WTC11 (cell line): ENCODE results near the gene KLRF1. TPM values are rescaled to one million over a fixed set of nuclear protein-coding genes. Genes with fewer than 3 reads are reported as not detected.

Source experiments
- ATAC-seq: fragments of 200-7000 bp; cut with Tn5 transposase; 2 replicates; pipeline ENCODE4 v1.10.0; 2021; ENCODE audit warnings: mild to moderate bottlenecking, moderate library complexity
- CTCF ChIA-PET: fragments of 300-600 bp; sonication (Branson Sonifier 250); formaldehyde crosslinking; loops from one replicate; lab custom pipeline; 2021; ENCODE audit warnings: antibody characterized with exemption; lab: Charles Lee
- POLR2A ChIA-PET: fragments of 350-600 bp; sonication (Branson Sonifier 250); formaldehyde crosslinking; loops from one replicate; lab custom pipeline; 2021; ENCODE audit warnings: antibody characterized with exemption; lab: Charles Lee
- DNase-seq: peaks from one replicate; pipeline ENCODE4 v3.0.0; 2021; ENCODE audit warnings: low spot score
- H3K27ac Mint-ChIP-seq: 2 replicates; pipeline ENCODE4 v1.8.0; 2021; ENCODE audit warnings: mixed read lengths
- H3K27me3 Mint-ChIP-seq: 2 replicates; pipeline ENCODE4 v1.8.0; 2021; ENCODE audit warnings: low read depth, mild to moderate bottlenecking, moderate library complexity, mixed read lengths
- H3K36me3 Mint-ChIP-seq: 2 replicates; pipeline ENCODE4 v1.8.0; 2021; ENCODE audit warnings: mixed read lengths
- H3K4me1 Mint-ChIP-seq: 2 replicates; pipeline ENCODE4 v1.8.0; 2022; ENCODE audit warnings: mixed read lengths
- H3K4me3 Mint-ChIP-seq: 2 replicates; pipeline ENCODE4 v1.8.0; 2021; ENCODE audit warnings: mild to moderate bottlenecking, moderate library complexity, mixed read lengths
- H3K9me3 Mint-ChIP-seq: 2 replicates; pipeline ENCODE4 v1.8.0; 2021; ENCODE audit warnings: mixed read lengths
- CBFB ChIP-seq: sonication (generic); formaldehyde crosslinking; IDR thresholded peaks from 2 replicates; pipeline ENCODE4 v1.8.1; 2022; ENCODE audit warnings: mild to moderate bottlenecking, low read depth, missing genetic modification reagents
- EMX1 ChIP-seq: fragments of 250-450 bp; sonication (Bioruptor Pico); IDR thresholded peaks from 2 replicates; pipeline ENCODE4 v1.8.0; 2021; ENCODE audit warnings: mild to moderate bottlenecking
- FOXP1 ChIP-seq: sonication (generic); formaldehyde crosslinking; IDR thresholded peaks from 2 replicates; pipeline ENCODE4 v1.8.0; 2022; ENCODE audit warnings: missing genetic modification reagents, mild to moderate bottlenecking, moderate library complexity, borderline replicate concordance
- IRF2 ChIP-seq: sonication (generic); formaldehyde crosslinking; IDR thresholded peaks from 2 replicates; pipeline ENCODE4 v1.8.0; 2022; ENCODE audit warnings: low read depth, missing genetic modification reagents, borderline replicate concordance
- JAZF1 ChIP-seq: fragments of 250-450 bp; sonication (Bioruptor Pico); IDR thresholded peaks from 2 replicates; pipeline ENCODE4 v1.9.0; 2021; ENCODE audit warnings: moderate library complexity, mild to moderate bottlenecking, inconsistent platforms
- MXD4 ChIP-seq: fragments of 250-450 bp; sonication (Bioruptor Pico); IDR thresholded peaks from 2 replicates; pipeline ENCODE4 v1.8.0; 2021; ENCODE audit warnings: mild to moderate bottlenecking, moderate library complexity, borderline replicate concordance
- MYBL2 ChIP-seq: sonication (generic); formaldehyde crosslinking; IDR thresholded peaks from 2 replicates; pipeline ENCODE4 v1.8.1; 2023; ENCODE audit warnings: mild to moderate bottlenecking, moderate library complexity, missing genetic modification reagents
- NFYB ChIP-seq: sonication (generic); formaldehyde crosslinking; conservative IDR thresholded peaks from 2 replicates; pipeline ENCODE4 v1.8.0; 2022; ENCODE audit warnings: low read depth, missing genetic modification reagents
- NR3C1 ChIP-seq: sonication (generic); formaldehyde crosslinking; conservative IDR thresholded peaks from 2 replicates; pipeline ENCODE4 v1.8.1; 2023; ENCODE audit warnings: low read depth, mild to moderate bottlenecking, missing genetic modification reagents
- OVOL2 ChIP-seq: fragments of 250-450 bp; sonication (Bioruptor Pico); IDR thresholded peaks from 2 replicates; pipeline ENCODE4 v1.9.0; 2021; ENCODE audit warnings: mild to moderate bottlenecking, borderline replicate concordance
- RORB ChIP-seq: fragments of 250-450 bp; sonication (Bioruptor Pico); IDR thresholded peaks from 2 replicates; pipeline ENCODE4 v1.9.0; 2021; ENCODE audit warnings: mild to moderate bottlenecking
- SP1 ChIP-seq: sonication (generic); formaldehyde crosslinking; conservative IDR thresholded peaks from 2 replicates; pipeline ENCODE4 v1.8.1; 2022; ENCODE audit warnings: missing genetic modification reagents
- TEAD1 ChIP-seq: sonication (generic); formaldehyde crosslinking; IDR thresholded peaks from 2 replicates; pipeline ENCODE4 v1.8.0; 2022; ENCODE audit warnings: mild to moderate bottlenecking, missing genetic modification reagents
- ZBTB21 ChIP-seq: sonication (generic); formaldehyde crosslinking; IDR thresholded peaks from 2 replicates; pipeline ENCODE4 v1.8.1; 2023; ENCODE audit warnings: mild to moderate bottlenecking, missing genetic modification reagents, borderline replicate concordance
- total RNA-seq: library from RNA; stranded (reverse); gene quantifications from 3 replicates; pipeline ENCODE4 v1.2.3, GENCODE V29; 2021
- TF ChIP-seq, protein P1 (sequence below): sonication (generic); formaldehyde crosslinking; IDR thresholded peaks from 2 replicates; pipeline ENCODE4 v1.8.1; 2022; ENCODE audit warnings: low read depth, missing genetic modification reagents, borderline replicate concordance
- TF ChIP-seq, protein P2 (sequence below): sonication (generic); formaldehyde crosslinking; IDR thresholded peaks from 2 replicates; pipeline ENCODE4 v1.8.0; 2022; ENCODE audit warnings: mild to moderate bottlenecking, missing genetic modification reagents
- TF ChIP-seq, protein P3 (sequence below): sonication (generic); formaldehyde crosslinking; IDR thresholded peaks from 2 replicates; pipeline ENCODE4 v1.8.0; 2022; ENCODE audit warnings: mild to moderate bottlenecking, missing genetic modification reagents
- TF ChIP-seq, protein P4 (sequence below): sonication (generic); formaldehyde crosslinking; IDR thresholded peaks from 2 replicates; pipeline ENCODE4 v1.8.1; 2022; ENCODE audit warnings: missing genetic modification reagents, borderline replicate concordance
- TF ChIP-seq, protein P5 (sequence below): sonication (generic); formaldehyde crosslinking; IDR thresholded peaks from 2 replicates; pipeline ENCODE4 v1.8.1; 2023; ENCODE audit warnings: mild to moderate bottlenecking, missing genetic modification reagents, moderate library complexity
- TF ChIP-seq, protein P6 (sequence below): sonication (generic); formaldehyde crosslinking; IDR thresholded peaks from 2 replicates; pipeline ENCODE4 v1.8.0; 2023; ENCODE audit warnings: mild to moderate bottlenecking, missing genetic modification reagents
- TF ChIP-seq, protein P7 (sequence below): sonication (generic); formaldehyde crosslinking; IDR thresholded peaks from 2 replicates; pipeline ENCODE4 v1.8.1; 2023; ENCODE audit warnings: mild to moderate bottlenecking, missing genetic modification reagents

Gene KLRF1
- total RNA-seq, 1 experiment from 2014 or later, result not detected

DNA sequence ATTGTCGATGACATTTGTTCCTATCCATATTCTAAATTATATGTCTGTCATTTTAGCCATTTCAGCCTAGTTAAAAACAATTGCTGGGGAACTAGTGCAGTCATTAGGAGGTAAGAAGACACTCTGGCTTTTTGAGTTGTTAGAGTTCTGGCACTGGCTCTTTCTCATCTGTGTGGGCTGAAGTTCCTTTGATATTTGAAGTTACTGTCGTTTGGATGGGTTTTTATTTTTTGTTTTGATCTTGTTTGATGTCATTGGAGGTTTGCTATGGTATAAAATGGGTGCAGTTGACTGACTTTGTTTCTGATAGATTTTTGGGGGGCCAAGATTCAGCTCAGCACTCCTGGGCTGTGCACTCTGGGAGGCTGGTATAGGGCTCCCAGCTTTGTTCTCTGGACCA lies 45.9 kb upstream of the KLRF1 start:
- TF ChIP-seq, protein P1, sequence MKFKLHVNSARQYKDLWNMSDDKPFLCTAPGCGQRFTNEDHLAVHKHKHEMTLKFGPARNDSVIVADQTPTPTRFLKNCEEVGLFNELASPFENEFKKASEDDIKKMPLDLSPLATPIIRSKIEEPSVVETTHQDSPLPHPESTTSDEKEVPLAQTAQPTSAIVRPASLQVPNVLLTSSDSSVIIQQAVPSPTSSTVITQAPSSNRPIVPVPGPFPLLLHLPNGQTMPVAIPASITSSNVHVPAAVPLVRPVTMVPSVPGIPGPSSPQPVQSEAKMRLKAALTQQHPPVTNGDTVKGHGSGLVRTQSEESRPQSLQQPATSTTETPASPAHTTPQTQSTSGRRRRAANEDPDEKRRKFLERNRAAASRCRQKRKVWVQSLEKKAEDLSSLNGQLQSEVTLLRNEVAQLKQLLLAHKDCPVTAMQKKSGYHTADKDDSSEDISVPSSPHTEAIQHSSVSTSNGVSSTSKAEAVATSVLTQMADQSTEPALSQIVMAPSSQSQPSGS (CRISPR knock-in tag), result no peak
- TF ChIP-seq, protein P2, sequence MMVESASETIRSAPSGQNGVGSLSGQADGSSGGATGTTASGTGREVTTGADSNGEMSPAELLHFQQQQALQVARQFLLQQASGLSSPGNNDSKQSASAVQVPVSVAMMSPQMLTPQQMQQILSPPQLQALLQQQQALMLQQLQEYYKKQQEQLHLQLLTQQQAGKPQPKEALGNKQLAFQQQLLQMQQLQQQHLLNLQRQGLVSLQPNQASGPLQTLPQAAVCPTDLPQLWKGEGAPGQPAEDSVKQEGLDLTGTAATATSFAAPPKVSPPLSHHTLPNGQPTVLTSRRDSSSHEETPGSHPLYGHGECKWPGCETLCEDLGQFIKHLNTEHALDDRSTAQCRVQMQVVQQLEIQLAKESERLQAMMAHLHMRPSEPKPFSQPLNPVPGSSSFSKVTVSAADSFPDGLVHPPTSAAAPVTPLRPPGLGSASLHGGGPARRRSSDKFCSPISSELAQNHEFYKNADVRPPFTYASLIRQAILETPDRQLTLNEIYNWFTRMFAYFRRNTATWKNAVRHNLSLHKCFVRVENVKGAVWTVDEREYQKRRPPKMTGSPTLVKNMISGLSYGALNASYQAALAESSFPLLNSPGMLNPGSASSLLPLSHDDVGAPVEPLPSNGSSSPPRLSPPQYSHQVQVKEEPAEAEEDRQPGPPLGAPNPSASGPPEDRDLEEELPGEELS (CRISPR knock-in tag), result no peak
- TF ChIP-seq FOXP1 (CRISPR knock-in tag) (no peak), EMX1 (CRISPR knock-in tag) (no peak), TEAD1 (no peak), MYBL2 (no peak), ZBTB21 (CRISPR knock-in tag) (no peak), IRF2 (CRISPR knock-in tag) (no peak), RORB (CRISPR knock-in tag) (no peak), MXD4 (CRISPR knock-in tag) (no peak), JAZF1 (CRISPR knock-in tag) (no peak), NFYB (CRISPR knock-in tag) (no peak), CBFB (CRISPR knock-in tag) (no peak), SP1 (CRISPR knock-in tag) (no peak)
- TF ChIP-seq, protein P3, sequence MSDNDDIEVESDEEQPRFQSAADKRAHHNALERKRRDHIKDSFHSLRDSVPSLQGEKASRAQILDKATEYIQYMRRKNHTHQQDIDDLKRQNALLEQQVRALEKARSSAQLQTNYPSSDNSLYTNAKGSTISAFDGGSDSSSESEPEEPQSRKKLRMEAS (CRISPR knock-in tag), result no peak
- TF ChIP-seq, protein P4, sequence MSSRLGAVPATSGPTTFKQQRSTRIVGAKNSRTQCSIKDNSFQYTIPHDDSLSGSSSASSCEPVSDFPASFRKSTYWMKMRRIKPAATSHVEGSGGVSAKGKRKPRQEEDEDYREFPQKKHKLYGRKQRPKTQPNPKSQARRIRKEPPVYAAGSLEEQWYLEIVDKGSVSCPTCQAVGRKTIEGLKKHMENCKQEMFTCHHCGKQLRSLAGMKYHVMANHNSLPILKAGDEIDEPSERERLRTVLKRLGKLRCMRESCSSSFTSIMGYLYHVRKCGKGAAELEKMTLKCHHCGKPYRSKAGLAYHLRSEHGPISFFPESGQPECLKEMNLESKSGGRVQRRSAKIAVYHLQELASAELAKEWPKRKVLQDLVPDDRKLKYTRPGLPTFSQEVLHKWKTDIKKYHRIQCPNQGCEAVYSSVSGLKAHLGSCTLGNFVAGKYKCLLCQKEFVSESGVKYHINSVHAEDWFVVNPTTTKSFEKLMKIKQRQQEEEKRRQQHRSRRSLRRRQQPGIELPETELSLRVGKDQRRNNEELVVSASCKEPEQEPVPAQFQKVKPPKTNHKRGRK (CRISPR knock-in tag), result no peak
- TF ChIP-seq, protein P5, sequence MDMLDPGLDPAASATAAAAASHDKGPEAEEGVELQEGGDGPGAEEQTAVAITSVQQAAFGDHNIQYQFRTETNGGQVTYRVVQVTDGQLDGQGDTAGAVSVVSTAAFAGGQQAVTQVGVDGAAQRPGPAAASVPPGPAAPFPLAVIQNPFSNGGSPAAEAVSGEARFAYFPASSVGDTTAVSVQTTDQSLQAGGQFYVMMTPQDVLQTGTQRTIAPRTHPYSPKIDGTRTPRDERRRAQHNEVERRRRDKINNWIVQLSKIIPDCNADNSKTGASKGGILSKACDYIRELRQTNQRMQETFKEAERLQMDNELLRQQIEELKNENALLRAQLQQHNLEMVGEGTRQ (CRISPR knock-in tag), result no peak
- ChIA-PET CTCF (interaction anchor here (1.1 kb wide), 2 partner anchors 16 to 31 kb away, joined by 3 read pairs; no protein-coding TSS in a partner anchor), POLR2A (interaction anchor here (0.6 kb wide), 1 partner anchor 12 kb away, joined by 3 read pairs; no protein-coding TSS in a partner anchor)
- Mint-ChIP-seq H3K27me3 (no peaks in the 10 kb centered on the region), H3K27ac (no peak overlapping the region), H3K9me3 (peaks cover 34% of the 10 kb centered on the region), H3K4me1 (peaks cover 48% of the 10 kb centered on the region), H3K4me3 (no peak overlapping the region), H3K36me3 (peaks cover 7% of the 10 kb centered on the region; the same call in 1 of the 2 replicates)
- DNase-seq (no peak), ATAC-seq (no peak)

DNA sequence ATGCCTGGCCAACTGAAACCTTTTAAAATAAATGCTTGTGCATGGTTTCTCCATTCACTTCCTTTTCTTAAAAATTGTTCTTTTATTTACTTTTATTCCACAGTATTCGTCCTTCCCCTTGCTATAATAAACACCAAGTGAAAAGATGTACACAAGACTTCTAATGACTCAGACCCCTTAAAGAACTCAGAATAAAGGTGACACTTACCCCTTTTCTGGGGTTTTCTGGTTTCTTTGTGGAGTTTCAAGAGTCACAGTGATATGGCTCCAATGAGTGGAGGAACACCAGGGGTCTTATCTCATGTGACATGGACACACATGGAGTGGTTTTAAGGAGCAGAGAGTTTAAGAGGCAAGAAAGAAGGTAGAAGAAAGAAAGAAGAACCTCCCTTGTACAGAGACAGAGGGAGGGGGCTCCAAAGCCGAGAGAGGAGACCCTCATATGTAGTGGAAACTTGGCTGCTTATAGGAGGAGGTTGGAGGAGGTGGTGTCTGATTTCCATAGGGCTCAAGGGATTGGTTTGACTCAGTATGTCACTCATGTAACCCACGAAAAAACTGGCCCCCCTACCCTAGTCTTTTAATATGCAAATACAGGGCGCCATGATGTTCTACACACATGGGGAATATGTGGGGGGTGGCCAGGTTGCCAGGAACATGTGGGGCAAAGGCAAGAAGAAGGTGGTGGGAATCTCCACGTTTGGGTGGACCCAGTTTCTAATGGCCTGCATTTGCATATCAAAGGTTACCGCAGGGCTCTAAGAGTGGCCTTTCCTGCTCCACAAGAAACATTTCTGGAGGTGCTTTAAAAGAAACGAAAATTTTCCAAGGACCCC lies 44.5 kb upstream of the KLRF1 start:
- ChIA-PET CTCF (interaction anchor here (0.6 to 2.2 kb wide), 4 partner anchors 15 to 363 kb away, joined by 3 to 8 read pairs (median 5); no protein-coding TSS in a partner anchor), POLR2A (no interaction called here)
- DNase-seq (peak; percentile 23), ATAC-seq (peak; percentile 88)
- Mint-ChIP-seq H3K9me3 (peaks cover 34% of the 10 kb centered on the region), H3K36me3 (peaks cover 7% of the 10 kb centered on the region; the same call in 1 of the 2 replicates), H3K27me3 (no peaks in the 10 kb centered on the region), H3K4me1 (peaks cover 51% of the 10 kb centered on the region), H3K4me3 (no peak overlapping the region), H3K27ac (peak overlapping the region; percentile 33)
- TF ChIP-seq CBFB (CRISPR knock-in tag) (no peak), OVOL2 (no peak), NR3C1 (CRISPR knock-in tag) (no peak), ZBTB21 (CRISPR knock-in tag) (no peak)
- TF ChIP-seq, protein P5 (CRISPR knock-in tag), result no peak
- TF ChIP-seq, protein P6, sequence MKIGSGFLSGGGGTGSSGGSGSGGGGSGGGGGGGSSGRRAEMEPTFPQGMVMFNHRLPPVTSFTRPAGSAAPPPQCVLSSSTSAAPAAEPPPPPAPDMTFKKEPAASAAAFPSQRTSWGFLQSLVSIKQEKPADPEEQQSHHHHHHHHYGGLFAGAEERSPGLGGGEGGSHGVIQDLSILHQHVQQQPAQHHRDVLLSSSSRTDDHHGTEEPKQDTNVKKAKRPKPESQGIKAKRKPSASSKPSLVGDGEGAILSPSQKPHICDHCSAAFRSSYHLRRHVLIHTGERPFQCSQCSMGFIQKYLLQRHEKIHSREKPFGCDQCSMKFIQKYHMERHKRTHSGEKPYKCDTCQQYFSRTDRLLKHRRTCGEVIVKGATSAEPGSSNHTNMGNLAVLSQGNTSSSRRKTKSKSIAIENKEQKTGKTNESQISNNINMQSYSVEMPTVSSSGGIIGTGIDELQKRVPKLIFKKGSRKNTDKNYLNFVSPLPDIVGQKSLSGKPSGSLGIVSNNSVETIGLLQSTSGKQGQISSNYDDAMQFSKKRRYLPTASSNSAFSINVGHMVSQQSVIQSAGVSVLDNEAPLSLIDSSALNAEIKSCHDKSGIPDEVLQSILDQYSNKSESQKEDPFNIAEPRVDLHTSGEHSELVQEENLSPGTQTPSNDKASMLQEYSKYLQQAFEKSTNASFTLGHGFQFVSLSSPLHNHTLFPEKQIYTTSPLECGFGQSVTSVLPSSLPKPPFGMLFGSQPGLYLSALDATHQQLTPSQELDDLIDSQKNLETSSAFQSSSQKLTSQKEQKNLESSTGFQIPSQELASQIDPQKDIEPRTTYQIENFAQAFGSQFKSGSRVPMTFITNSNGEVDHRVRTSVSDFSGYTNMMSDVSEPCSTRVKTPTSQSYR (CRISPR knock-in tag), result no peak
- TF ChIP-seq, protein P7, sequence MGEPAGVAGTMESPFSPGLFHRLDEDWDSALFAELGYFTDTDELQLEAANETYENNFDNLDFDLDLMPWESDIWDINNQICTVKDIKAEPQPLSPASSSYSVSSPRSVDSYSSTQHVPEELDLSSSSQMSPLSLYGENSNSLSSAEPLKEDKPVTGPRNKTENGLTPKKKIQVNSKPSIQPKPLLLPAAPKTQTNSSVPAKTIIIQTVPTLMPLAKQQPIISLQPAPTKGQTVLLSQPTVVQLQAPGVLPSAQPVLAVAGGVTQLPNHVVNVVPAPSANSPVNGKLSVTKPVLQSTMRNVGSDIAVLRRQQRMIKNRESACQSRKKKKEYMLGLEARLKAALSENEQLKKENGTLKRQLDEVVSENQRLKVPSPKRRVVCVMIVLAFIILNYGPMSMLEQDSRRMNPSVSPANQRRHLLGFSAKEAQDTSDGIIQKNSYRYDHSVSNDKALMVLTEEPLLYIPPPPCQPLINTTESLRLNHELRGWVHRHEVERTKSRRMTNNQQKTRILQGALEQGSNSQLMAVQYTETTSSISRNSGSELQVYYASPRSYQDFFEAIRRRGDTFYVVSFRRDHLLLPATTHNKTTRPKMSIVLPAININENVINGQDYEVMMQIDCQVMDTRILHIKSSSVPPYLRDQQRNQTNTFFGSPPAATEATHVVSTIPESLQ (CRISPR knock-in tag), result no peak
